ENCODE data around the gene RBM20. TPM values are rescaled to one million over a fixed set of nuclear protein-coding genes. Genes with fewer than 3 reads are reported as not detected.

Gene RBM20
- total and polyA plus RNA-seq, 12 donors: 0.07 to 2.3 (median 0.28) TPM; not detected in 2

DNA sequence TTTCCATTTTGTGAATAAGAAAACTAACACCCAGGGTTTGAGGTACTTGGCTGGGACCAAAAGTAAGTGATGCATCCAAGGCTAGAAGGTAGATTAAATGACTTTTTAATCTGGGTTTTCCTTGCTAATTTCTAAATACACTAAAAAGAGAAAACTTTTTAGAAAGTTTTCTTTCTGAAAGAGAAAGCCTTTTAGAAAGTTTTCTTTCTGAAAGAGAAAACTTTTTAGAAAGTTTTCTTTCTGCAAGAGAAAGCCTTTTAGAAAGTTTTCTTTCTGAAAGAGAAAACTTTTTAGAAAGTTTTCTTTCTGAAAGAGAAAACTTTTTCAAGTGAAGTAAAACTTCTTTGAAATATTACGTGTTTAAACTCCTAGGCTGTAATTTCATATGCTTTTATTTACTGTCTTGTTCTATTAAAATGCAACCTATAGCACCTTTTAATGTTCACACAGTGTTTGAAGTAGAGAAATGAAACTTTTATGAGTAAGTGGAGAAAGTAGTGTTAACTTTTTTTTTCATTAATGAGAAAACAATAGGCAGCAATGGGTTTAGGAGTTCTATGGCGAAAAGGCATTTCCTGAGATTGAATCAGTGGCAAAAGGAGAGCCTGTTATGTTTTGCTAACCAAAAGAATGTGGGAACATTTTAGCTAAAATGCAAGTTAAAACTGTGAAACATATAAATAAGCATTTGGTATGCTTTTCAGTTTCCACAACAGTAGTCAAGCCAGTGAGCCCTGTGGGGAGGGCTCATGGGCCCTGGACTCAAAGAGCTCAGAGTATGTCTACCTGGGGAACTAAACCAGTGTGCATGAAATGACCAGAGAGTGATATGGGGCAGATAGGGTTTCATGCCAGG lies 103.7 kb downstream of the RBM20 start:
- Histone ChIP-seq H3K36me3 (replicated peaks in 1 of 2) (no peaks in the 10 kb centered on the region), H3K4me1 (replicated peaks in 1 of 2) (no peaks in the 10 kb centered on the region), H3K27me3 (no peaks in the 10 kb centered on the region), H3K4me3 (no peak overlapping the region), H3K27ac (no peak overlapping the region), H3K9me3 (replicated peaks in 1 of 3) (no peaks in the 10 kb centered on the region)
- 80 to 87% (median 84%) methylated on average over 2 of the region's 2 CpGs for WGBS, 4 donors
- DNase-seq: no peak
- intact Hi-C loops (cut with DNase I): loop anchor here in 1 of 2 donors (5.0 kb wide), 1 partner anchor 149 kb away; no protein-coding TSS in a partner anchor
- TF ChIP-seq POLR2A (IDR thresholded peaks at IDR 0.05): no peak
- TF ChIP-seq, protein P1, sequence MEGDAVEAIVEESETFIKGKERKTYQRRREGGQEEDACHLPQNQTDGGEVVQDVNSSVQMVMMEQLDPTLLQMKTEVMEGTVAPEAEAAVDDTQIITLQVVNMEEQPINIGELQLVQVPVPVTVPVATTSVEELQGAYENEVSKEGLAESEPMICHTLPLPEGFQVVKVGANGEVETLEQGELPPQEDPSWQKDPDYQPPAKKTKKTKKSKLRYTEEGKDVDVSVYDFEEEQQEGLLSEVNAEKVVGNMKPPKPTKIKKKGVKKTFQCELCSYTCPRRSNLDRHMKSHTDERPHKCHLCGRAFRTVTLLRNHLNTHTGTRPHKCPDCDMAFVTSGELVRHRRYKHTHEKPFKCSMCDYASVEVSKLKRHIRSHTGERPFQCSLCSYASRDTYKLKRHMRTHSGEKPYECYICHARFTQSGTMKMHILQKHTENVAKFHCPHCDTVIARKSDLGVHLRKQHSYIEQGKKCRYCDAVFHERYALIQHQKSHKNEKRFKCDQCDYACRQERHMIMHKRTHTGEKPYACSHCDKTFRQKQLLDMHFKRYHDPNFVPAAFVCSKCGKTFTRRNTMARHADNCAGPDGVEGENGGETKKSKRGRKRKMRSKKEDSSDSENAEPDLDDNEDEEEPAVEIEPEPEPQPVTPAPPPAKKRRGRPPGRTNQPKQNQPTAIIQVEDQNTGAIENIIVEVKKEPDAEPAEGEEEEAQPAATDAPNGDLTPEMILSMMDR (IDR thresholded peaks at IDR 0.05): no peak

DNA sequence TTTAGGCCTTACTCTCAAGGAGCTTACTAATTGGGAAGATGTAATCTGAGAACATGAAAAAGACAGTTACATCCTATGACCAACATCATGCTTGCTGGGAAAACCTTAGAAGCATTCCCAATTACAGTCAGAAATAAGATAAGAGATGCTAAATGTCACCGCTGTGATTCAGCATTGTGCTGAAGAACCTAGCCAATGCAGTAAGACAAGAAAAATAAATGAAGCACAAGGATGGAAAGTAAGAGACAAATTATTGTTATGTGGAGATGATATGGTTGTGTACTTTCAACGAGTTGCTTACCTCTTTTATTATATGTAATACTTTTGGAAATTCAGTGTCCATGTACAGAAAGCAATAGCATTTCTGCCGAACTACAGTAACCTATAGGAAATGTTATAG lies 104.8 kb downstream of the RBM20 start:
- TF ChIP-seq, protein P1 (IDR thresholded peaks at IDR 0.05): no peak
- TF ChIP-seq POLR2A (IDR thresholded peaks at IDR 0.05): no peak
- intact Hi-C loops (cut with DNase I): loop anchor here in 1 of 2 donors (5.0 kb wide), 1 partner anchor 148 kb away; no protein-coding TSS in a partner anchor
- H3K9me3 ChIP-seq (replicated peaks in 1 of 3): no peaks in the 10 kb centered on the region
- H3K27me3 ChIP-seq: no peaks in the 10 kb centered on the region
- 53 to 70% (median 59%) methylated on average over 3 of the region's 3 CpGs for WGBS, 4 donors
- DNase-seq: no peak
- H3K4me1 ChIP-seq (replicated peaks in 1 of 2): no peaks in the 10 kb centered on the region
- H3K27ac ChIP-seq: no peak overlapping the region
- no peak overlapping the region for H3K4me3 ChIP-seq
- H3K36me3 ChIP-seq (replicated peaks in 1 of 2): no peaks in the 10 kb centered on the region

DNA sequence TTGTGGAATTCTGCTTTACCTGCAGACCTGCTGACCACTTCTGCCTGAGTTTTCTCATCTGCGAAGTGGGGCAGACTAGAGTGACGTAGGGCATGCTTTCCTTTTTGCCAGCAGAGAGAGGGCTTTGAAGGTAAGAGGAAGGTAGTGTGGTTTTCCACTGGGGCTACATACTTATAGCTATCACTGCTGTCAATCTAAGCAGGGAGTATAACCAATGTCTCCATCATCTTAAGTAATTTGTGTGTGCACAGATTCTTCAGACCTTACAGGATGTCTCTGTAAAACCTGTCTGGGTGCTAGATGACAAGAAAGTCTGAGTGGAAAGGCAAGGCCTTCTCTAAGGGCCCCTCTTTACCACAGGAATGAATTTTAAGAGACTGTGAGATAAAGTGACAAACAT lies 106.8 kb downstream of the RBM20 start:
- no peak overlapping the region for H3K4me3 ChIP-seq
- no peaks in the 10 kb centered on the region for H3K36me3 ChIP-seq (replicated peaks in 1 of 2)
- no peak for DNase-seq
- H3K9me3 ChIP-seq (replicated peaks in 1 of 3): no peaks in the 10 kb centered on the region
- 86 to 98% (median 88%) methylated on average over 2 of the region's 2 CpGs for WGBS, 4 donors
- no peaks in the 10 kb centered on the region for H3K4me1 ChIP-seq (replicated peaks in 1 of 2)
- intact Hi-C loops (cut with DNase I): no loop called here
- no peak overlapping the region for H3K27ac ChIP-seq
- no peaks in the 10 kb centered on the region for H3K27me3 ChIP-seq
- TF ChIP-seq, protein P1 (IDR thresholded peaks at IDR 0.05): no peak

DNA sequence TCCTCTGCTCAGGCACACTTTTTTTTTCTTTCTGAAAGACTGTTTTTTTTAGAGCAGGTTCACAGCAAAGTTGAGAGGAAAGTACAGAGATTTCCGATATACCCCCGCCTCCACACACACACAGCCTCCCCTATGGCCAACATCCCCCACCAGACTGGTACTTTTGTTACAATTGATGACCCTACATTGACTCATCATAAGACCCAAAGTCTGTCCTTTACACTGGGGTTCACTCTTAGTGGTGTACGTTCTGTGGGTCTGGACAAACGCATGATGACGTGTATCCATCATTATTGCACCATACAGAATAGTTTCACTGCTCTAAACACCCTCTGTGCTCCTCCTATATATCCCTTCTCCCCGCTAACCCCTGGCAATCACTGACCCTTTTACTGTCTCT lies 107.7 kb downstream of the RBM20 start:
- intact Hi-C loops (cut with DNase I): no loop called here
- no peaks in the 10 kb centered on the region for H3K9me3 ChIP-seq (replicated peaks in 1 of 3)
- no peak for DNase-seq
- no peak overlapping the region for H3K4me3 ChIP-seq
- TF ChIP-seq, protein P1 (IDR thresholded peaks at IDR 0.05): no peak
- TF ChIP-seq POLR2A (IDR thresholded peaks at IDR 0.05): no peak
- H3K27me3 ChIP-seq: no peaks in the 10 kb centered on the region
- no peak overlapping the region for H3K27ac ChIP-seq
- no peaks in the 10 kb centered on the region for H3K4me1 ChIP-seq (replicated peaks in 1 of 2)
- no peaks in the 10 kb centered on the region for H3K36me3 ChIP-seq (replicated peaks in 1 of 2)
- WGBS, 4 donors: 53 to 73% (median 60%) methylated on average over 6 of the region's 6 CpGs

Data from adrenal gland (tissue), 12 donors.